HEK293T (cell line): ENCODE measurements around the gene EXOC4.

Experiments
- CTCF ChIA-PET: fragments of 350-600 bp; formaldehyde crosslinking; extraction: SDS; loops from one replicate; lab custom pipeline; 2021; ENCODE audit warnings: antibody characterized with exemption, inconsistent platforms; lab: Yijun Ruan, JAX
- POLR2A ChIA-PET: fragments of 350-600 bp; formaldehyde crosslinking; extraction: SDS; loops from one replicate; lab custom pipeline; 2020; ENCODE audit warnings: antibody characterized with exemption, inconsistent platforms; lab: Yijun Ruan, JAX
- DNase-seq: peaks from one replicate; pipeline ENCODE4 v3.0.0; 2012; ENCODE audit warnings: mixed read lengths; ENCODE audit errors: extremely low spot score
- ARNT ChIP-seq: fragments of 450-650 bp; IDR thresholded peaks from 2 replicates; pipeline ENCODE4 v1.6.1; 2017; ENCODE audit warnings: mild to moderate bottlenecking
- BHLHE40 ChIP-seq: fragments of 450-650 bp; IDR thresholded peaks from 2 replicates; pipeline ENCODE4 v1.6.1; 2016; ENCODE audit warnings: mild to moderate bottlenecking, moderate library complexity, borderline replicate concordance
- CTBP1 ChIP-seq: fragments of 450-650 bp; IDR thresholded peaks from 2 replicates; pipeline ENCODE4 v1.6.1; 2016; ENCODE audit warnings: borderline replicate concordance
- ELF4 ChIP-seq: fragments of 450-650 bp; IDR thresholded peaks from 2 replicates; pipeline ENCODE4 v1.6.1; 2017; ENCODE audit warnings: antibody characterized with exemption
- FOXA1 ChIP-seq: fragments of 450-650 bp; IDR thresholded peaks from 2 replicates; pipeline ENCODE4 v1.6.1; 2016; ENCODE audit warnings: mild to moderate bottlenecking
- FOXK2 ChIP-seq: fragments of 450-650 bp; IDR thresholded peaks from 2 replicates; pipeline ENCODE4 v1.6.1; 2016; ENCODE audit warnings: mild to moderate bottlenecking
- FOXM1 ChIP-seq: fragments of 450-650 bp; IDR thresholded peaks from 2 replicates; pipeline ENCODE4 v1.6.1; 2017; ENCODE audit warnings: mild to moderate bottlenecking, borderline replicate concordance
- HDGF ChIP-seq: fragments of 450-650 bp; IDR thresholded peaks from 2 replicates; pipeline ENCODE4 v1.6.1; 2017; ENCODE audit warnings: antibody characterized with exemption, borderline replicate concordance
- L3MBTL2 ChIP-seq: fragments of 450-650 bp; conservative IDR thresholded peaks from 2 replicates; pipeline ENCODE4 v1.6.1; 2016; ENCODE audit warnings: mild to moderate bottlenecking
- LEF1 ChIP-seq: fragments of 450-650 bp; IDR thresholded peaks from 2 replicates; pipeline ENCODE4 v1.6.1; 2017; ENCODE audit warnings: mild to moderate bottlenecking, borderline replicate concordance
- NFRKB ChIP-seq: fragments of 450-650 bp; IDR thresholded peaks from 2 replicates; pipeline ENCODE4 v1.6.1; 2016; ENCODE audit warnings: mild to moderate bottlenecking, moderate library complexity
- PKNOX1 ChIP-seq: fragments of 450-650 bp; IDR thresholded peaks from 2 replicates; pipeline ENCODE4 v1.6.1; 2016
- SP1 ChIP-seq: fragments of 450-650 bp; IDR thresholded peaks from 2 replicates; pipeline ENCODE4 v1.6.1; 2017
- SUZ12 ChIP-seq: fragments of 450-650 bp; IDR thresholded peaks from 2 replicates; pipeline ENCODE4 v1.6.1; 2016; ENCODE audit warnings: mild to moderate bottlenecking
- TARDBP ChIP-seq: fragments of 450-650 bp; IDR thresholded peaks from 2 replicates; pipeline ENCODE4 v1.6.1; 2016
- ZNF384 ChIP-seq: fragments of 450-650 bp; IDR thresholded peaks from 2 replicates; pipeline ENCODE4 v1.6.1; 2016

The EXOC4 gene

DNA sequence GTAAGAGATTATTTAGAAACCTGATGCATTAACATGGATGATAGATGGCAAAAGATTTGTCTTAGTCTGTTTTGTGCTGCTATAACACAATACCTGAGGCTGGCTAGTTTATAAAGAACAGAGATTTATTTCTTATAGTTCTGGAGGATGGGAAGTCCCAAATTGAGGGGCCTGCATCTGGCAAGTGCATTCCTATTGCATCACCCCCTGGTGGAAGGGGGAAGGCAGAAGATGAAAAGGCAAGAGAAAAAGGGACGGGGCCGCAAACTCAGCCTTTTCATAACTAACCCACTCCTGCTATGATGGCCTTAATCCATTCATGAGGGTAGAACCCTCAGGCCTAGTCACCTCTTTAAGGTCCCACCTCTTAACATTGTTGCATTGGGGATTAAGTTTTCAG, 720.8 kb downstream of the EXOC4 start:
- ChIA-PET POLR2A (no interaction called here), CTCF (no interaction called here)
- no peak for DNase-seq
- TF ChIP-seq FOXK2 (no peak), ELF4 (no peak), L3MBTL2 (no peak), ZNF384 (no peak), NFRKB (no peak), ARNT (no peak), SUZ12 (no peak), TARDBP (no peak), FOXM1 (no peak), HDGF (no peak)

DNA sequence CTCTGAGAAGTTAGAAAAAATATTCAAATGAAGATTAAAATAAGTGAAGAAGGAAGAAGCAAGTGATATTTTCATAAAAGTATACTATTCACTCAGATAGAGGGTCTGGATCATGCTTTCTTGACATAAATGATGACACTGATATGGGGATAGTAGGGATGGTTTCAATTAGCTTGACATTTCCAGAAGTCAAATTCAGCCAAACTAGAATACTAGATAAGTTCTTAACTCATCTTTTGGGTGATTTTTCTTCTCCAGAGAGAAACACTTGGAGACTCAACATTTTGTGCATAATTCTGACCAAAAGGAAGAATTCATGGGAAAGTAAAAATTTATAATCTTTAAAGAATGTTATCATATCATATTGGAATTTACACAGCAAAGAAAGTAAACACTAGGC, 722.3 kb downstream of the EXOC4 start:
- ChIA-PET CTCF (interaction anchor here (1.3 kb wide), 1 partner anchor 9 kb away, joined by 9 read pairs; no protein-coding TSS in a partner anchor), POLR2A (no interaction called here)
- TF ChIP-seq FOXA1 (no peak), SUZ12 (no peak), BHLHE40 (no peak), FOXK2 (no peak), LEF1 (no peak), L3MBTL2 (no peak), ZNF384 (no peak), ELF4 (no peak), HDGF (no peak), CTBP1 (no peak), PKNOX1 (no peak), ARNT (no peak), NFRKB (no peak), FOXM1 (no peak), TARDBP (no peak), SP1 (no peak)
- no peak for DNase-seq

DNA sequence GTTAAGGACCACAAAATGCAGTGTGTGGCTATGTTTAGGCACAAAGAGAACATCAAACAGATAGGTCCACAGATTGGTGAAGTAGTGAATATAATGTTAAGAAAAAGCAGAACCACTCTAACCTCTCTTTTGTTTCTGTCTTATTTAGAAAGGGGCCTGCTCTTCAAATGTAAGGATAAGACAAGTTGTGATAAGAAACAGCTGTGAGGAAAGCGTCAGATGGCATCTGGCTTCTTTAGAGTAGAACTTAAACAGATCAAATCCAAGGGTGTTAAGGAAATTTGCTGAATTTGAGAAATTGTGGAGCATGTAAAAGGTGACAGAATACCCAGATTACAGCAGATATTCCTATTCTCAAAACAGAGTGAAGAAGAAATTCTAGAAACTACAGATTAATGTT, 723.3 kb downstream of the EXOC4 start:
- DNase-seq = no peak
- ChIA-PET CTCF (no interaction called here), POLR2A (no interaction called here)
- TF ChIP-seq LEF1 (no peak), TARDBP (no peak), HDGF (no peak), NFRKB (no peak), SP1 (no peak), ARNT (no peak), ZNF384 (no peak), ELF4 (no peak), PKNOX1 (no peak), SUZ12 (no peak), L3MBTL2 (no peak), FOXM1 (no peak), BHLHE40 (no peak), FOXA1 (no peak), CTBP1 (no peak), FOXK2 (no peak)

DNA sequence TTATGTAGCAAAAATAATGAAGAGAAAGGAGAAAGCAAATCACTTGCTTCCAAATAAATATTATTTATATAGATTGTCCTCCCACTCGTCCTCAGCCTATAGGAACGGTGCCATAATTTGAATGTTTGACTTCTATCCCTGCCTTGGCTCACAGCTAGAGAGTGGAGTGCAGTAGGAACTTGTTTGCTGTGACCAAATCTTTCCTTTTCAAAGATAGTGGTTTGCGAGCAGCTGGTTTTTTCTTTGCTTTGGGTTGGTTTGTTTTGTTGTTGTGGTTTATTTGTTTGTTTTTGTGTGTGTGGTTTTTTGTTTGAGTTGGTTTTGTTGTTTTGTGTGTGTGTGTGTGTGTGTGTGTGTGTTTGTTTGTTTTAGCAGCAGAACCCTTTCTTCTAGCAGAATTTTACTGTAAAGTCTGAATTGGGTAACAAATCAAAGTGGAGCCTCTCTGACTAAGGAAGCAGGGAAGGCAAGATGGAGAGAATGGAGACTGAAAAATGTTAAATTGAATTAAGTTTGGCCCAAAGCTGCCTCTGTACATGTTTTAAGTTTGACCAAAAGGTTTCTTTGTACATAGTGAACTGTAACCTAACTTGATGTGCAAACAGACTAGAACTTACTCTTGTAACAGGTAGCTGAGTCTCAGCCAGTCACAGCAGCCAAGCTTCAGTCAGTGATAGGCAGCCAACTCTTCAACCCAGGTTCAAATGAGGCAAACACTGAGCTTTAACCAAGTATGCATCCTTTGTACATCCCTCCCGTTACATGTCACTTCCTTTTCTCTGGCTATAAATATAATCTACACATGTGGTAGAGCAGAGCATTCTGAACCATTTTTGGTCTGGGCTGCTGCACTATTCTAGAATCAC, 724.8 kb downstream of the EXOC4 start:
- ChIA-PET POLR2A (interaction anchor here (0.6 kb wide), 1 partner anchor 43 kb away, joined by 3 read pairs; no protein-coding TSS in a partner anchor), CTCF (no interaction called here)
- DNase-seq = no peak
- TF ChIP-seq FOXK2 (no peak), TARDBP (no peak), NFRKB (no peak), SP1 (no peak), PKNOX1 (no peak), HDGF (no peak), L3MBTL2 (no peak), FOXA1 (no peak), ARNT (no peak), LEF1 (no peak), CTBP1 (no peak), BHLHE40 (no peak), SUZ12 (no peak), FOXM1 (no peak), ZNF384 (no peak), ELF4 (no peak)

DNA sequence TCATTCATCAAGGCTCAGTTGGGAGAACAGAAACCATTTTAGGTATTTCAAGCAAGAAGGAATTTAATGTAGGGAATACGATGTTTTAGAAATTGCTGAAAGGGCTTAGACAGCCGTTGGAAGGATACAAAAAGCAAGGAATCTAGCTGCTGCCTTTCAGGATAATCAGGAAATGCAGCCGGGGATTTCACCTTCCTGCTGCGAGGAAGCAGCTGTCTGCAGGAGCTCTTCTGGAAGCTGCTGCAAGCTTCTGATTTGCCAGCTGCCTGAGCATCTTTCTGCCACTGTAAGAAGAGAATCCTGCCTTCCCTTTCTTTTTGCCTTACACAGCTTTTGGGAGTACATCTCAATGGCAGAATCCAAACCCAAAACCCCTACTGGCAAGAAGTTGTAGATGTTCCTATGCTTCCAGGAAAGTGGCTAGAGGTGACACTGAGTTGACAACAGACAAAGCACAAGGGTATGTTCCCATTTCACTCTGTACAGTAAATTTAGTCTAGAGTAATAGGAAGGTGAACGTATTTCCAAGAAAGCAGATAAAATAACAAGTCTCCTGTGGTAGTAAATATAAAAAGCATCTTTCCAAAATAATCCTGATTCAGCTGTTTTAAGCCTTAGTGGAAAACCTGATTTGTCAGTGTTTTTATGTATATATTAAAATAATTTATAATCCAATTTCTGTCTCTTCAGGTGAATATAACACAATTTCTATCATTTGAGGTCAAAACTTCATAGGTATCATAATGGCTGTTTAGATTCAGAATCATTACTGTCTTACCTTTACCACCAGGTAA, 725.8 kb downstream of the EXOC4 start:
- TF ChIP-seq CTBP1 = no peak
- TF ChIP-seq LEF1 = no peak
- TF ChIP-seq FOXM1 = no peak
- TF ChIP-seq FOXK2 = no peak
- TF ChIP-seq TARDBP = no peak
- no peak for TF ChIP-seq HDGF
- no peak for TF ChIP-seq ZNF384
- TF ChIP-seq SP1 = no peak
- no peak for TF ChIP-seq SUZ12
- ChIA-PET POLR2A (no interaction called here), CTCF (no interaction called here)
- no peak for DNase-seq
